ENCODE results near the gene GSC.
"Not testable (repeated sequence)": the region's sequence is repeated elsewhere in the genome, so short reads cannot be mapped to it uniquely, and the experiment has no call there.

GSC gene

GRCh38 chr14:94769391-94770250 is at the start of gene GSC:
TSS of gene GSC (minus strand) at chr14:94770113. CDS start at chr14:94770015, 98 bp downstream.
- no peak for DNase-seq

GRCh38 chr14:94819531-94819930 is 49.6 kb upstream of the GSC start:
- no peak for DNase-seq

GRCh38 chr14:94816113-94816512 is 46.2 kb upstream of the GSC start:
- no peak for DNase-seq

- no peak for DNase-seq
Observed at GRCh38 chr14:94805680-94806288, 35.9 kb upstream of the GSC start.

- no peak for DNase-seq
Observed at GRCh38 chr14:94801225-94801624, 31.3 kb upstream of the GSC start.

GRCh38 chr14:94800764-94801163 is 30.9 kb upstream of the GSC start:
- DNase-seq = not testable (repeated sequence)

GRCh38 chr14:94797887-94798286 is 28.0 kb upstream of the GSC start:
- no peak for DNase-seq

GRCh38 chr14:94796278-94796677 is 26.4 kb upstream of the GSC start:
- no peak for DNase-seq

- no peak for DNase-seq
Observed at GRCh38 chr14:94795372-94795771, 25.5 kb upstream of the GSC start.

GRCh38 chr14:94793901-94794300 is 24.0 kb upstream of the GSC start:
- no peak for DNase-seq

- no peak for DNase-seq
Observed at GRCh38 chr14:94787655-94788054, 17.7 kb upstream of the GSC start.

GRCh38 chr14:94787092-94787491 is 17.2 kb upstream of the GSC start:
- DNase-seq = no peak

GRCh38 chr14:94780536-94781399 is 10.9 kb upstream of the GSC start:
- no peak for DNase-seq

- no peak for DNase-seq
Observed at GRCh38 chr14:94779713-94780112, 9.8 kb upstream of the GSC start.

GRCh38 chr14:94775871-94776210 is 5.9 kb upstream of the GSC start:
- no peak for DNase-seq

GRCh38 chr14:94775091-94775870 is 5.4 kb upstream of the GSC start:
- no peak for DNase-seq

- DNase-seq = no peak
Observed at GRCh38 chr14:94774344-94775090, 4.6 kb upstream of the GSC start.

- no peak for DNase-seq
Observed at GRCh38 chr14:94773655-94774343, 3.9 kb upstream of the GSC start.

GRCh38 chr14:94773061-94773648 is 3.2 kb upstream of the GSC start:
- DNase-seq = no peak

- no peak for DNase-seq
Observed at GRCh38 chr14:94772548-94772947, 2.6 kb upstream of the GSC start.

GRCh38 chr14:94771906-94772490 is 2.1 kb upstream of the GSC start:
- DNase-seq = no peak
